Measurements from ENCODE around the gene MTHFD1. TPM values are rescaled to one million over a fixed set of nuclear protein-coding genes. Genes with fewer than 3 reads are reported as not detected.

Gene MTHFD1
- total RNA-seq, 1 experiment from 2014 or later = 47.2 TPM

DNA sequence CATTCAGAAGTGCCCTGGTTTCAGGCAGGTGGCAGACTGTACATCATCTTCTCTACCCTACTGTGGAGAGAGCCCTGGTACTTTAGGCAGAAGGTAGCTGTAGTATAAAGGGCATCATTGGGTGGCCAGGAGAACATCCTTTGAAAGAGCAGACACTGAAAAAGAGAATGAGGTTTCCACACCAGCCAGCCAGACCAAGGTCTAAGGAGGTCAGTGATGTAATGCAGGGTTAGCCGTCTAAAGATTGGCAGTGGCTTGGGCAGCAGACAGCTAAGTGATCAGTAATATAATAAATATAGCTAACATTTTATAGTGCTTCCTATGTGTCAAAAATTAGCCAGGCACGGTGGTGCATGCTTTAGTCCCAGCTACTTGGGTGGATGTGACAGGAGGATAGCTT is 103.5 kb downstream of the MTHFD1 start:
- no peak for DNase-seq (ENCODE audit: low read depth)

DNA sequence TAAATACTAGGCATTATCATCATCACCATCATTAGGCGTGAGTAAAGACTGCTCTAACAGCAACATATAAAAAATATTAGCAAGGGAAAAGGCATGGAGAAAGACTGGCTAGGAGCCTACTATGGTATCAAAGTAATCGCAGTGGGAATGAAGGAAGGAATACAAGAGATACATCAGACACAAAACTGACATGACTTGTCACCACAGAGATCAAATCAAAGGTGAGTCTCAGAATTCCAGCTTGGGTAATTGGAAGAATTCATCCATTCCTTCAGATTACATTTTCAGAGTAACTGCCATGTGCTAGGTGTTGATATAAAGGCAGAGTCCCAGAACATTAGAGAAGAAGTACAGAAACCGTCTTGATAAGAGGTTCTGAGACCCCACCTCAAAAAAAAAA is 105.3 kb downstream of the MTHFD1 start:
- DNase-seq (ENCODE audit: low read depth) = no peak

DNA sequence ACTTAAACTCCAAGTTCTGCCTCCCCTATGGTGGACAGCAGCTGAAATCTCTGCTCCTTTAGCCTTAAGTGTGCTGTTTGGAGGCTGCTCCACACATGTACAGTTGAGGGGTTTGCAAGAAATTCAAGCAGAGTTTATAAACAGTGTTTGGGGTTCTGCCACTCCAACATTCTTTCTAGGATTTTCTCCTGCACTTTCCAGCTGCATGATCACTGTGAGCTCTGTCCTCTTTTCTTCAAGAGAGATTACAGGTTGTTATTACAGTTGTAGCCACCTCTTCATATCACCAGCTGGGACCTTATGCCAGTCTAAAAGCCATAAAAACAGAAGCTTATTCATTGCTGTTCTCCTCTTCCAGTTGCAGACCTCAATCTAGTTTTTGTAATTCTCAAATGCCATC is 107.1 kb downstream of the MTHFD1 start:
- DNase-seq (ENCODE audit: low read depth) = no peak

DNA sequence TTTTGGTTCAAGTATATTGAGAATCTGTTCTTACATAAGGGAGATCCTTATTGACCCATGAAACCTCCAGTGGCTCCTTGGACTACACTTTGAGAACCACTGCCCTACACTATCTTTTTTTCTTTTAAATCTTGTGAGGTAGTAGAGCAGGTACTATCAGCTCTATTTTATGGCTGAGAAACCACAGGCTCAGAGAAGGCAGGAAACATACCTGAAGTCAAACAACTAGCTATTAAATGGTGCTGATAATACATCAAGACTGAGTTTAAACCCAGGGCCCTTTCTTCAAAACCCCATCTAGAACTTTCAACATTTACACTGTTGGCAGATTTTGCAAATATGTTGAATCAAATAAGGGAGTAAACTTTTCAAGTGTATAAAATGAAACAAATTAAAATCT is 108.6 kb downstream of the MTHFD1 start:
- no peak for DNase-seq (ENCODE audit: low read depth)

DNA sequence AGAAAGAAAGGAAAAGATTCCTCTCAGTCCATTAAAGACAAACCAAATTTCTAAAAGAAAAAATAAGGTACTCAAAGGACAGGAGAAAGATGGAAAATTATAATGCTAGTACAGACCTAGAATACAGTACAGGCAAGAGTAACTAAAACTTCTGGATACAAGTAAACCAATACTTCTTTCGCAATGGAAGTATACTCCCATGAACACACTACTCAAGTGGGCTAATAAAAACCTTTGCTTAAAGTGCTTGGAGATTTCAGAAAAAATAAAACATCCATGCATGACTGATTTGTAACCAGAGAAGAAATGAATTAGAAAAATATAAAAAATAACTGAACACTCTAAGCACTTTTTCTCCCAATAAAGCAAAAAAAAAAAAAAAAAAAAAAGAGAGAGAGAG is 111.9 kb downstream of the MTHFD1 start:
- DNase-seq (ENCODE audit: low read depth) = no peak

DNA sequence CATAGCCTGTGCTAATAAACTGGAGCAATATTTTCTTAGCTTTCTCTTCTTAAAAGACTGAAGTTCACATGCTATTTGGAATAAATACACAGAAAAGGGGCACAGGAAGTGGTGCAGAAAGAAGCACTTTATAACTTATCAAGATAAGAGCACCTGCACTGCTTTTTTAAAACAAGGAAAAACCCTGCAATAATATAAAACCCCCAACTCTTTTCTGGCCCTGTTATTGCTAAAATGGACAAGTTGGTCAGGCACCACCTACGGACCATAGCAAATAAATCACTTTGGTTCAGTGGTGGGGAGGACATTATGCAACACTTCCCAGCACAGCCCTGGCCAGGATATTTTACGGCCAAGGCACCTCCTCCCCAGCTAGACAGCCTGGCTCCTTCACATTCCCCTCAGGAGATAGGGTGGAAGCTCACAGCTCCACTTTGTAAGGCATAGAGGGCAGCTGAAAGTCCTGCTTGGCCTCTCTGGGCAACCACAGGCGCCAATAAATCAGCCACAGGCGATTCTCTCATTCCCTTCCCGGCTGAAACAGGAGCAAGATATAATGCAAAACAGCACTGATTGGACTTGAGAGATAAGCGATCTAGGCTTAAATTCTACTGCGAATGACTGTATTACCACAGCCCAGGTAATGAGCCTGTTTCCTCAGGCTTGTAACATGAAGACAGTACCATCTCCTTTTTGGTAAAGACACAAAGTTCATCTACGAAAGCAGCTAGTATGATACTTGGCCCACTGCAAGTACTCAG is 113.4 kb downstream of the MTHFD1 start:
- DNase-seq (ENCODE audit: low read depth) = peak; percentile 97

DNA sequence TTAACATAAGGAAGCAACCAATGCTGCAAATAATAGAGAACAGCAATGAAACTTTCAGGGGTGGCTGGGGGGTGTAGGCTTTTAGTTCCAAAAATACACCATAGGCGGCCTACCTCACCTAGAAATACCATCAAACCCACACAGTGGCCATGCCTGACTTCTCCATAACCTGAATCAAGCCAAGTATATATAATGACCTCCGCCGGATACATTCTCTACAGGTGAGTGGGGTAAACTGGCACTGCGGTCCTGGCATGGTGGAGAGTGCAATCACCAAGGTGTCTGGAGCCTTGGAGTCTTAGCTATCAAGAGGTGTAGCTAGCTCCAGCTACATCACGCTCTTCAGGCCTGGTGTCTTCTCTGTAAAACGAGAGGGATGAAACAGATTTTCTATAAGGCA is 114.3 kb downstream of the MTHFD1 start:
- DNase-seq (ENCODE audit: low read depth) = peak; percentile 6

DNA sequence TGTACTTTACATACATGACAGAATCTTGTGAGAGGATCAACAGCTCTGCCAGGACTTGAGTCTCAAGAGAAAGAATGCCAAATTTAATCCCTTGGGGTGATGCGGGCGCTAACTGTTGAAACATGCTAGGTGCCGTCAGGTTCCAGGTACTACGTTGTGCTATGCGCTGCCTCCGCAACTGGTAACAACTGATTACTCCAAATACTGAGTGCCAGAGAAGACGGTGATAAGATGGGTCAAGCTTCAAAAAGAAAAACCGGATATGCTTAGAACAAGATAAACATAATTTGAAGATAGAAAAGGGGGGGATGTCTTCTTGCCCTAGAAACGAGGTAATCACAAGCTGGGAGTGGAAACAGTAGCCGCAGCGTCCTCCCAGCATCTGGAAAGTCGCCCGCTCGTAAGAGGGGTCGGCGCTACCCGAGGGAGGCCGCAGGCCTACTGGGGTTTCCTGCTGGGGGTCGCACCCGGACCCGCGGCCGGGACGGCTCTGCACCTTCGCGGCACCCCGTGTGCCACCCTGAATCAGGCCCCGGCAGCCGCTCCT is 114.8 kb downstream of the MTHFD1 start:
- DNase-seq (ENCODE audit: low read depth) = peak; percentile 22

DNA sequence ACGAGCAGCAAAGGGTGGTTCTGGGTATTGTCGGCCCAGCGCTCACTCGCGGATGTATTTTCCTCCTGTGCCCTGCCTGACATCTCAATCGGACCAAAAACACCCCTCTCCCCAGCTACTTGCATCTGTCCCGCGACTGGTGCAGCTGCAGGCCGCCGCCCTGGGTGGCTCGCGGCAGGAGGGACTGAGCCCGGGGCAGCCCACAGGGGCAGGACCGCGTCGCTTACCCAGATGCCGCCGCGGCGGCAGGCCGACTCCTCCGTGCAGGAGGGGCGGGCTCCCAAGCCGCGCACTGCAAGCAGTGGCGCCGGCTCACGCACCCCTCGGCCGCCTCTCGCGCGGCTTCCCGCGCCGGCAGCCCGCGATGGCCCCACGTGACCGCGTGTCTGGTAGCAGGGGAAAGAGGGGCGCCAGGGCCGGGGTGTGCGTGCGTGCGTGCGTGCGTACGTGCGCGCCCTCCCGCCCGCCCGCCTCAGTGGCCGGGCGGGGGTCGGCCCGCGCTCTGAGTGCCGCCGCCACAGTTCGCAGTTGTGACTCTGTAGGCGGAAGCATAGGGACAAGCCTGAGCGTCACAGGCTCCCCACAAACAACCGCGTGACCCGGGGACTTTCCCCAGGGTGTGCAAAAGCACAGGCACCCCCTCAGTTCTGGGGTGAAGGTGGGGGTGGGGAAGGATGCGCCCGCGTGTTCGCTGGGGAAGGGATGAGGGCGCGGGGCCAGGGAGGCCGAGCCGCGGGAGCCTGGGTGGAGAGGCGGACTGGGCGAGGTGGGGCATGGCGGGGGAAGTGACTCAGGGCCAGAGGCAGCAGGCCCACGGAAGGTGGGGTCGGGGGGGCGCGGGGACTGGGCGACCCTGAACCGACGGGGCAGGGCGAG is 115.5 kb downstream of the MTHFD1 start, which contains the start of gene ZBTB25:
Gene ZBTB25 (minus strand): TSS at position 405 of the 876 bp plus-strand sequence. CDS start 13,305 bp downstream, outside the sequence.
- peak; percentile 93 for DNase-seq (ENCODE audit: low read depth)

DNA sequence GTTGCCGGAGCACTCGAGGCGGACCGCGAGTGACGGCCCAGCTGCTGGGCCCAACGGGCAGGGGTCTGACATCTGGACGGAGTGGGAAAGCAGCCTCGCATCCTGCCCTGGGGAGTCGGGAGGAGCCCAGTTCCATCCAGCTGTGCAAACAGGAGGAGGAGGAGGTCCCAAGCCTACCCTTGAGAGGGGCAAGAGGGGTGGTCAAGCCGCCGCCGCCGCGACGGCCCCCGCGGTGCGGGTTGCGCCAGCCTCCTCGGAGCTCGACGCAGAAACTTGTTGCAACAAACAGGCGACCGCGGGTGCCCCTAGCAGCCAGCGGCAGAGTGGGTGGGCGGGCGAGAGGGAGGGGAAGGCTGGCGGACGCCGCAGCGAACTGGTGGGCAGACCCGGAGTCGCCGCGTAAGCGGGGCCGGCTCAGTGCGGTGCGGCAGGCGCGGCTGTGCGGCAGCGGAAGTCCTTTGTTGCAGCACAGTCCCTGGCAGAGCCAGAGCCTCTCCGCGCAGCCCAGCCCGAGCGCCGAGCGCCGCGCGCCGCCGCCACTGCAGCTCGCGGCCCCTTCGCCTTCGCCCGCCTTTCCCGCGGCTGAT is 116.2 kb downstream of the MTHFD1 start, which contains the start of gene ZBTB1:
Gene ZBTB1 (plus strand): TSS at position 461 of the 587 bp plus-strand sequence. CDS start 16,735 bp downstream, outside the sequence.
- DNase-seq (ENCODE audit: low read depth) = peak; percentile 78

DNA sequence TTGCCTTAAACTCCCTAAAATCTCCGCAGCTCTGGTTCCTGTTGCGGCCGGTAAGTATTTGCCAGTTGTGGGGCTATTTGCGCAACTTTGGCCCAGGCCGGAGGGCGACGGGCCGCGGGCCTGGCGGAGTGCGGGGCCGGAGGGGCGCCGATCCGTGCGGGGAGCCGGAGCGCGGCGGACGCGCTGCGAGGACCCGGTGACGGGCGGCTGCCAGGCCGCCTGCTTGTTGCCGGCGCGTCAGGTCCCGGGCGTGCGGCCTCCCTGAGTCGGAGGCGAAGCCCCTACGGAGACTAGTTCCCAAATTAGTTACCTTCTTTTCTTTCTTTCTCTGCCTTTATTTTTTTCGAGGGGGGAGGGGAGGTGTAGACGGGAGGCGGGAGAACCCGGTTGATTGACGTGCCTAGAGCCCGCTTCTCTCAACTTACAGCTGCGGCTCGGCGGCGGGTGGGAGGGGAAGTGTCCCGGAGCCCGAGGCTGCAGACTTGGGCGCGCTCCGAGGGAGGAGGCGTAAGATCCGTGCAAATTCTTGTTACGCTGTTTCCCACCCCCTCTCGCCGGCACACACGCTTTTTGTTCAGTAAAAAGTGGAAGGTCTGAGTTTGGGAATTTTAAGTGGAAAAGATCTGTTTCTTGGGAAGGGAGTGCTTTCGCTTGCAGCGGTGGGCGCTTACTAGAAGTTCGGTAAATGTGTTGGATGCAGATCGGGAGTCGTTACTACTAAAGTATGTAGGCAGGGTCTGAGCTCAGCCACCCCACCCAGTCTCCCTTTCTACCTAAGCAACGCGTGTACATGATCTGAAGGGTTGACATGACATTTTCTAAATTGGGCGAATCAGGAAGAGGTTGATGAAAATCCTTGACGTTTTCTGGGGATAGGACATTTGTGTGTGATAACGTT is 117.0 kb downstream of the MTHFD1 start:
- peak; percentile 89 for DNase-seq (ENCODE audit: low read depth)

DNA sequence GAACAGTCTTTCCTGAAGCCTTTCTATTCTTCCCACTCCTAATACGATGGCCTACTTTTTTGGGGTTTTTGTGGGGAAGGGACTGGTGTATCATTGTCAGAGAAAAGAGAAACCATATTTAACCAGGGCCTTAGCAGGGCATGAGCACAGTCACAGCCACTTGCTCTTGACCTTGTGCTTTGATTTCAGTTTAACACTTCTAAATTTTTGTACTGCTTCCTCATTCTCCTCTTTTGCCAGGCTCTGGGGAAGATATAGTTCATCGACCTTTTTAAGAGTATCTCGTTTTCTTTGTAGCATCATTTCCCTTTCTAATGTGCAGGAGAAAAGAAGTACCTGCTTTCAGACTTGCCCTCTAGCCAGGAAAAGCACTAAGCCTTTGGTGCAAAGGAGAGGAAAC is 118.6 kb downstream of the MTHFD1 start:
- no peak for DNase-seq (ENCODE audit: low read depth)

DNA sequence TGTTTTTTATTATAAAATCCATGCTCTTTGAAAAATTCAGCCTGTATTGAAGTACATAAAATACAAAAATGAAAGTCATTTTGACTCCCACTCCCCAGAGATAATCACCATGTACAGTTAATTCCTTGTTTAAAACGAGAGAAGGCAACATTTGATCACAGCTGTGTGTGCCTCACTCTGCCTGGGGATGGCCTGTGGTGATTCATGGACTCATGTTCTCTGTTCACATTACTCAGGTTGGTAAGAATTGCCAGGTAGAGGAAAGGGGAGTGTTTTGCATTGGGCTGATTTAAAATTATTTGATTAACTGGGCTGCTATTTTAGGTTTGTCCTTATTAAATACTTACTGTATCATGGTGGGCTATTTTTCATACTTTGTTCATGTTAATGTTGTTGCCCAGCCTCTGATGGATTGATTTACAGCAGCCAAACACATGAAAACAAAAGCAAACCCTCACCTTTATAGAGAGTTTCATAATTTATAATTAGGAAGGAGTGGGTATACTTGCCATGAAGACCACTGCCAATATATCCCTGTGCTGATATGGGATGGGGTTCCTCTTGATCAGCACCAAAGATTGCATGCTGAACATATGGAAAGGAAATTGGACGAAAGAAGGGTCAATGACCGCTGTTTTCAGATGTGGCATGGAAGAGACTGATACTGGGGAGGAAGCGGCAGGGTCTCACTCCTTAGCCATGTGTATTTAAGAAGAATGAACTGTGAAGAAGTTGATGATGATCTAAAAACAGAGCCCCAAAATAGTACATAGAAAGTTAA is 119.4 kb downstream of the MTHFD1 start:
- DNase-seq (ENCODE audit: low read depth) = peak; percentile 46

DNA sequence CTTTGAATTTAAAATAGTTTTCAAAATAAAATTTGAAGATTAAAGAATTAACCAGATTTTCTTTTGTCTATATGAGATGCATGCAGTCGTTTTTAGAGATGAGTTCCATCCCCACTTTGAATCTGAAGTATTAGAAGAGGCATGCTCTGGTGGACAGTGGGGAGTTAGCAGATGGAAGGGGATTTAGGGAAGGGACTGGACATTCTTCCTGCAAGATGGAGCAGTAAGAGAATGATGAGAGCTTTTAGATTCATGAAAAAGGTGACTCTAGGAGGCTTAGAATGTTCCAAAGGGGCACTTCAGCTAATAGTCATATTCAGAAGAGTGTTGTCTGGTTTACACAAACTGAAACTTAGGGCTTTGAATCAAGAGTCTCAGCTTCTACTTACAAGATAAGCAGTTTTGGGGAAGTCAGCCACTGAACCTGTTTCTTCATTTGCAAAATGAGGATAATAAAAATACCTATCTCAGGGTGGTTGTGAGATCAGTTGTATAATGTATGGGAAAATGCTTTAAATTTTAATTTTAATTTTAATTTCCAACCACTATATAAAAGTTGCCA is 120.1 kb downstream of the MTHFD1 start:
- DNase-seq (ENCODE audit: low read depth) = no peak

DNA sequence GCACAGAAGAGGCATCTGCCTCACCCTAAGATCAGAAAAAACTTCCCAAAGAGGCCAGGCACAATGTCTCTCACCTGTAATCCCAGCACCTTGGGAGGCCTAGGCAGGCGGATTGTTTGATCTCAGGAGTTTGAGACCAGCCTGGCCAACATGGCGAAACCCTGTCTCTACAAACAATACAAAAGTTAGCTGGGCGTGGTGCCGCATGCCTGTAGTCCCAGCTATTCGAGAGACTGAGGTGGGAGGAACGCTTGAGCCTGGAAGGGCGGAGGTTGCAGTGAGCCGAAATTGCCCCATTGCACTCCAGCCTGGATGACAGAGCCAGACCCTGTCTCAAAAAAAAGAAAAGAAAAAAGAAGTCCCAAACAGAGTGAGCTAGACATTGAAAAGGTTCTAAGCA is 120.9 kb downstream of the MTHFD1 start:
- DNase-seq (ENCODE audit: low read depth) = no peak

Other genes starting within 250 kb of the MTHFD1 start
- gene ESR2, start 94.0 kb upstream of the MTHFD1 start, total RNA-seq (2014; rRNA removed; shearing (Covaris generic)) = not detected in 2 replicates
- 3.9 and 4.9 TPM in 2 replicates for gene AKAP5, start 77.1 kb downstream of the MTHFD1 start, total RNA-seq (2014; rRNA removed; shearing (Covaris generic))
- 5.5 and 6.3 TPM in 2 replicates for gene ZBTB25, start 115.5 kb downstream of the MTHFD1 start, total RNA-seq (2014; rRNA removed; shearing (Covaris generic))
- gene ZBTB1, start 116.4 kb downstream of the MTHFD1 start, total RNA-seq (2014; rRNA removed; shearing (Covaris generic)) = 44.1 and 51.4 TPM in 2 replicates
- 1.2 and 2.6 TPM in 2 replicates for gene HSPA2, start 152.4 kb downstream of the MTHFD1 start, total RNA-seq (2014; rRNA removed; shearing (Covaris generic))
- 0.10 and 0.89 TPM in 2 replicates for gene PPP1R36, start 161.6 kb downstream of the MTHFD1 start, total RNA-seq (2014; rRNA removed; shearing (Covaris generic))